A204.1 (cell line): ENCODE results near the gene HOXA4.

Source experiments
- FAIRE-seq: peaks from 2 replicates; lab custom pipeline; 2012; peaks lifted over from hg19 to GRCh38; lab: Jason Lieb, UNC

Gene HOXA4

GRCh38 chr7:27132214-27132613 is 1.7 kb upstream of the HOXA4 start:
- no peak for FAIRE-seq

- no peak for FAIRE-seq
Measured at GRCh38 chr7:27131390-27131819, 848 bp upstream of the HOXA4 start.

GRCh38 chr7:27129729-27130539 is 623 bp downstream of the HOXA4 start:
- no peak for FAIRE-seq

- no peak for FAIRE-seq
Measured at GRCh38 chr7:27128776-27129728, 1.5 kb downstream of the HOXA4 start.

GRCh38 chr7:27128034-27128433 is 2.5 kb downstream of the HOXA4 start:
- no peak for FAIRE-seq

GRCh38 chr7:27126596-27127327 is 3.8 kb downstream of the HOXA4 start:
- no peak for FAIRE-seq

- no peak for FAIRE-seq
Measured at GRCh38 chr7:27125986-27126394, 4.6 kb downstream of the HOXA4 start.

GRCh38 chr7:27124902-27125689 is 5.5 kb downstream of the HOXA4 start:
- FAIRE-seq, result no peak

GRCh38 chr7:27124096-27124901 is 6.3 kb downstream of the HOXA4 start:
- FAIRE-seq, result no peak

- no peak for FAIRE-seq
Measured at GRCh38 chr7:27123477-27124053, 7.0 kb downstream of the HOXA4 start.

- no peak for FAIRE-seq
Measured at GRCh38 chr7:27123007-27123476, 7.5 kb downstream of the HOXA4 start.

- FAIRE-seq, result no peak
Measured at GRCh38 chr7:27122077-27122910, 8.3 kb downstream of the HOXA4 start.

GRCh38 chr7:27121684-27122076 is 8.9 kb downstream of the HOXA4 start:
- no peak for FAIRE-seq

- FAIRE-seq, result no peak
Measured at GRCh38 chr7:27119412-27119911, 11.1 kb downstream of the HOXA4 start.

- FAIRE-seq, result no peak
Measured at GRCh38 chr7:27118580-27118979, 12.0 kb downstream of the HOXA4 start.

GRCh38 chr7:27117887-27118491 is 12.6 kb downstream of the HOXA4 start:
- no peak for FAIRE-seq

- no peak for FAIRE-seq
Measured at GRCh38 chr7:27116962-27117886, 13.3 kb downstream of the HOXA4 start.
